Measurements from ENCODE around the gene HSPA12B.

Gene HSPA12B

DNA sequence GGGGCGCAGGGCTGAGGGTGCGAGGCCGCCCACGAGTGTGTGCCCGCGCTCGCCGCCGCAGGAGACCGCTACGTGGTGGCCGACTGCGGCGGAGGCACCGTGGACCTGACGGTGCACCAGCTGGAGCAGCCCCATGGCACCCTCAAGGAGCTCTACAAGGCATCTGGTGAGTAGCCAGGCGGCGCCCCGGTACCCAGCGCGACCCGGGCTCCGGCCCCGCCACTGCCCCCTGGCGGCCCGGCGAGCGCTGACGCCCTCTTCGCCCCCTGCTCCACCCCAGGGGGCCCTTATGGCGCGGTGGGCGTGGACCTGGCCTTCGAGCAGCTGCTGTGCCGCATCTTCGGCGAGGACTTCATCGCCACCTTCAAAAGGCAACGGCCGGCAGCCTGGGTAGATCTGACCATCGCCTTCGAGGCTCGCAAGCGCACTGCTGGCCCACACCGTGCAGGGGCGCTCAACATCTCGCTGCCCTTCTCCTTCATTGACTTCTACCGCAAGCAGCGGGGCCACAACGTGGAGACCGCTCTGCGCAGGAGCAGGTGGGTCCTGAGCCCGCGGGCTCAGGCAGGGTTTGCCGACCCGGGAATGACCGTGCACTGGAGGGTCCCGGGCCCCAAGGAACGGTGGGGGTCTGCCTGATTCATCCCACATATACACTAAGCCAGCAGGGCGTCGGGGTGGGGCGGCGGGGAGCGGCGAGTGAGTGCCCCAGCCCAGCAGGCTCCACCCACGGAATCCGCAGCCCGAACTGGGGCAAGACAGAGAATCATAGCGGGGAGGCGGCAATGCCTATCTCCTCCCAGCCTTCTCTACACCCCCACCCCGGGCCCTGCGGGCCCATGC lies 17.4 kb downstream of the HSPA12B start:
- DNase-seq (ENCODE audit: low spot score in 2 of 2) (no peak), ATAC-seq (replicated peaks; ENCODE audit: extremely low read depth, poor library complexity, severe bottlenecking) (no peak)
- Mint-ChIP-seq H3K27ac (ENCODE audit: low read depth) (no peak overlapping the region), H3K4me3 (no peak overlapping the region), H3K9me3 (no peaks in the 10 kb centered on the region), H3K27me3 (peaks cover 13% of the 10 kb centered on the region), H3K36me3 (ENCODE audit: insufficient read depth) (no peaks in the 10 kb centered on the region), H3K4me1 (peaks cover 12% of the 10 kb centered on the region)

DNA sequence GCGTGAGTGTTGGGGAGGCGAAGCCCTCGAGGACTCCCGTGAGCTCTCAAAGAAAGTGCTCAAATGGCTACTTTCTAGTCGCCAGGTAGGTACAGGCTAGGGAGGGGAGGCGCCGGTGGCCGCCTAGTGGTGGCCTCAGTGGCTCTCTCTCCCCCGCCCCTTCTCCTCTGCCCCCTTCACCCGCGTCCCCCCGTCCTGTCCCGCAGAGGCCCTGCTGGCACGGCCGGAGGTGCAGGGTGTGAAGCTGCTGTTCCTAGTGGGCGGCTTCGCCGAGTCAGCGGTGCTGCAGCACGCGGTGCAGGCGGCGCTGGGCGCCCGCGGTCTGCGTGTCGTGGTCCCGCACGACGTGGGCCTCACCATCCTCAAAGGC lies 18.8 kb downstream of the HSPA12B start:
- Mint-ChIP-seq H3K4me3 (no peak overlapping the region), H3K27me3 (peaks cover 13% of the 10 kb centered on the region), H3K27ac (ENCODE audit: low read depth) (no peak overlapping the region), H3K4me1 (peaks cover 9% of the 10 kb centered on the region), H3K36me3 (ENCODE audit: insufficient read depth) (no peaks in the 10 kb centered on the region), H3K9me3 (no peaks in the 10 kb centered on the region)
- DNase-seq (ENCODE audit: low spot score in 2 of 2) (no peak), ATAC-seq (replicated peaks; ENCODE audit: extremely low read depth, poor library complexity, severe bottlenecking) (no peak)

DNA sequence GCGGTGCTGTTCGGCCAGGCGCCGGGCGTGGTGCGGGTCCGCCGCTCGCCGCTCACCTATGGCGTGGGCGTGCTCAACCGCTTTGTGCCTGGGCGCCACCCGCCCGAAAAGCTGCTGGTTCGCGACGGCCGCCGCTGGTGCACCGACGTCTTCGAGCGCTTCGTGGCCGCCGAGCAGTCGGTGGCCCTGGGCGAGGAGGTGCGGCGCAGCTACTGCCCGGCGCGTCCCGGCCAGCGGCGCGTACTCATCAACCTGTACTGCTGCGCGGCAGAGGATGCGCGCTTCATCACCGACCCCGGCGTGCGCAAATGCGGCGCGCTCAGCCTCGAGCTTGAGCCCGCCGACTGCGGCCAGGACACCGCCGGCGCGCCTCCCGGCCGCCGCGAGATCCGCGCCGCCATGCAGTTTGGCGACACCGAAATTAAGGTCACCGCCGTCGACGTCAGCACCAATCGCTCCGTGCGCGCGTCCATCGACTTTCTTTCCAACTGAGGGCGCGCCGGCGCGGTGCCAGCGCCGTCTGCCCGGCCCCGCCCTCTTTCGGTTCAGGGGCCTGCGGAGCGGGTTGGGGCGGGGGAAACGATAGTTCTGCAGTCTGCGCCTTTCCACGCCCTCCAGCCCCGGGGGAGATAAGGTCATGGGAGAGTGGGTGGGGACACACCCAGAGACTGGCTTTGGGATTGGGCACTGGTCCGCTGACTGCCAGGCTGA lies 19.3 kb downstream of the HSPA12B start:
- no peak for ATAC-seq (replicated peaks; ENCODE audit: extremely low read depth, poor library complexity, severe bottlenecking)
- Mint-ChIP-seq H3K27ac (ENCODE audit: low read depth) (no peak overlapping the region), H3K27me3 (peaks cover 10% of the 10 kb centered on the region), H3K4me3 (peak overlapping the region; percentile 56), H3K9me3 (no peaks in the 10 kb centered on the region), H3K4me1 (peaks cover 9% of the 10 kb centered on the region), H3K36me3 (ENCODE audit: insufficient read depth) (no peaks in the 10 kb centered on the region)
- no peak for DNase-seq (ENCODE audit: low spot score in 2 of 2)

DNA sequence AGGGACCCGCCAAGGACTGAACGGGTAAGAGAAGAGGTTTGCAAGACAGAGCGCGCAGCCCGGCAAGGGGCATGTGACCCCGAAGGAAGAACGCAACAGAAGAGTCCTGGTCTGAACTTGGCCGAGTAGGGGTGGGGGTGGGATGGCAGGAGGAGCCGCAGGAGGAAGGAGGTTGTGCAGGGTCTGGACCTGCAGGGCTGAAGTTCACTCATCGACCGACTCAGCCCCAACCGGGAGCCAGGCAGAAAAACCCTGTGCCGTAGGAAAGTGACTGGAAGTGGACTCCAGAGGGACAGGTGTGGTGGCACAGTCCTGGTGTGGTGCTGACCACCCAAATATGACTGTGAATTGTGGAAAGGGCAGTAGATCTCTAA lies 19.9 kb downstream of the HSPA12B start:
- DNase-seq (ENCODE audit: low spot score in 2 of 2) (no peak), ATAC-seq (replicated peaks; ENCODE audit: extremely low read depth, poor library complexity, severe bottlenecking) (no peak)
- Mint-ChIP-seq H3K27me3 (peaks cover 5% of the 10 kb centered on the region), H3K27ac (ENCODE audit: low read depth) (no peak overlapping the region), H3K4me1 (peaks cover 9% of the 10 kb centered on the region), H3K4me3 (peak overlapping the region; percentile 56), H3K9me3 (no peaks in the 10 kb centered on the region), H3K36me3 (ENCODE audit: insufficient read depth) (no peaks in the 10 kb centered on the region)

DNA sequence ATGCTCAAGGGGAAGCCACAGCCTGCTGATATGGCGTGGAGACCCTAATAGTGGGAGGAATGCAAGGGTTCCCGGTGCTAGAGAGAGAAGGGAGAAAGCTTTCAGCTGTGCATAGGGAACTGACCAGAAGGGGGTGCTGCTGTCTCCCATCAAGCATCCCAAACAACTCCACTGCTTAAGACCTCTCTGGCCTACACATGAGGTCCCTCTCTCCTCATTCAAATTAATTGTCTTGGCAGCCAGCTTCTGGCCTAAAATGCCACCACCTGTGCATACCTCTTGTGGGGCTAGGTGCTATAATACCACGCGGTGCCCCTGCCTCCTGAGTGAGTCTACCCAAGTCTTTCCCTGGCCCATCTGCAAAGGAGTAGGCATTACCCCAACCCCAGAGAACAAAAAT lies 20.6 kb downstream of the HSPA12B start:
- H3K4me3 Mint-ChIP-seq = no peak overlapping the region
- H3K36me3 Mint-ChIP-seq (ENCODE audit: insufficient read depth) = no peaks in the 10 kb centered on the region
- H3K9me3 Mint-ChIP-seq = no peaks in the 10 kb centered on the region
- peak; percentile 50 to 51 for DNase-seq (ENCODE audit: low spot score in 2 of 2)
- no peak overlapping the region for H3K27ac Mint-ChIP-seq (ENCODE audit: low read depth)
- peaks cover 9% of the 10 kb centered on the region for H3K4me1 Mint-ChIP-seq
- H3K27me3 Mint-ChIP-seq = no peaks in the 10 kb centered on the region
- ATAC-seq (replicated peaks; ENCODE audit: extremely low read depth, poor library complexity, severe bottlenecking) = peak; percentile 55

DNA sequence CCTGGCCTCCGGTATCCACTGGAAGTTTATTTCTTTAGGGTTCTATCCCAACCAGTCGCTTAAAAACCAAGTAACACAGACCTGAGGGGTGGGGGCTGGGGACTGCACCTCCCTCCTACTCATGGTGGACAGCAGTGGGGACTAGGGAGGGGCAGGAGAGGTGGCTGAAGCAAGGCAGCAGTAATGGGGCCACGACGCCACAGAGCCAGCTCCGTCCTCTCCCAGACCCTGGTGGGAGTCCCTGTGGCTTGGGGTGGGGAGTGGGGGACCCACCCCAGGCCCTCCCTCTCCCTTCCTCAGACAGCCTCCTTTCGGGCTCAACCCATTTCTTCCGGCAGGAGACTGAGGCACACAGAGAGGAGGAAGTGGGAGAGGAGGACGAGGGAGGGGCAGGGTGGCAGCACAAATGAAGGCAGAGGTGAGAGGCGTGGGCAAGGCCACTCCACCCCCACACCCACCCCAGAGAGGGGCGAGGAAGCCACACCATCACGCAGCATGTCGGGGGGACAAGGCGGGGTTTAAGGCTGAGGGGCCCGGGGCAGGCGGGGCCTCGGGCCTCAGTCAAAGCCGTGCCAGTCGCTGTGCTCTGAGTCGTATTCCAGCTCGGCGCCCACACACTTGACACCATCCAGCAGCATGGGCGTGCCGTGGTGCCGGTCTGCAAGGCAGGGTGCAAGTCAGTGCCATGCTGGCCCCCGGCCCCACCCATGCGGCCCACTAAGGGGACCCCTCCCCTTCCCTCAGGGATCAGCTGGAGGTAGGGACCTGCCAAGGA lies 21.2 kb downstream of the HSPA12B start:
- H3K4me1 Mint-ChIP-seq = peaks cover 9% of the 10 kb centered on the region
- no peak for DNase-seq (ENCODE audit: low spot score in 2 of 2)
- H3K36me3 Mint-ChIP-seq (ENCODE audit: insufficient read depth) = no peaks in the 10 kb centered on the region
- no peak overlapping the region for H3K27ac Mint-ChIP-seq (ENCODE audit: low read depth)
- no peaks in the 10 kb centered on the region for H3K9me3 Mint-ChIP-seq
- ATAC-seq (replicated peaks; ENCODE audit: extremely low read depth, poor library complexity, severe bottlenecking) = no peak
- H3K4me3 Mint-ChIP-seq = no peak overlapping the region
- H3K27me3 Mint-ChIP-seq = no peaks in the 10 kb centered on the region

DNA sequence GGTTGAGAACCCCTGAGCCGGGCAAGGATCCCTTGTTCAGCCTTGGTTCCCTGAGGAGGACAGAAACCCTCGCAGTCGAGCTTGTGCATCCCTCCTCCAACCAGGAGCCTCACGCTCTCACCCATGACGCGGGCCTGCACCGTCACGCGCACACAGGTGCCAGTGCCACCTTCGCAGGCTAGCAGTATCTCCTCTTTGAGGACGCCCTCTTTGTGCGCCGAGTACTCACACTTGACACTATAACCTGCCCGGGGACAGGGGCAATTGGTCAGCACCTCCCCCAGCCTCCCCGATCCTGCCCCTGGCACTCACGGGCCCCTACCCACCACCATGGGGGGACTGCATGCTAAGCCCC lies 21.8 kb downstream of the HSPA12B start:
- no peak for ATAC-seq (replicated peaks; ENCODE audit: extremely low read depth, poor library complexity, severe bottlenecking)
- Mint-ChIP-seq H3K9me3 (no peaks in the 10 kb centered on the region), H3K4me1 (peaks cover 9% of the 10 kb centered on the region), H3K4me3 (no peak overlapping the region), H3K27me3 (no peaks in the 10 kb centered on the region), H3K36me3 (ENCODE audit: insufficient read depth) (no peaks in the 10 kb centered on the region), H3K27ac (ENCODE audit: low read depth) (no peak overlapping the region)
- DNase-seq (ENCODE audit: low spot score in 2 of 2) = no peak

DNA sequence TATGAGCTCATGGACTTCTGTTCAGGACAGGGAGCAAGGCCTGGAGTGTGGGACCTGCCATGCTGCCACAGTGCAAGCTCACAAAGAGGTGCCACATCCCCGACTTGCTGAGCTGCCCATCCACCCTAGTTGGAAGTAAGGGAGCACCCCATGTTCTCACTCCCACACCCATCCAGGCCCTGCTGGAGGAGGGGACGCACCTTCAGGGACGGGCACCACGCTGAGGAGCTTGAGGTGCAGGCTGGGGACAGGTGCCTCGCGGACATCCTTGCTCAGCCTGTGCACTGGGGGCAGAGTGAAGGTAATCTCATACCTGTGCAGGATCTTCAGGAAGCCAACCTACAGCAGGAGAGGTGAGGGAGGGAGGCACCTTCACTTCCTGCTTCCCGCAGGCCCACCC lies 22.8 kb downstream of the HSPA12B start:
- Mint-ChIP-seq H3K27me3 (no peaks in the 10 kb centered on the region), H3K36me3 (ENCODE audit: insufficient read depth) (no peaks in the 10 kb centered on the region), H3K4me1 (peaks cover 9% of the 10 kb centered on the region), H3K27ac (ENCODE audit: low read depth) (no peak overlapping the region), H3K9me3 (no peaks in the 10 kb centered on the region), H3K4me3 (no peak overlapping the region)
- ATAC-seq (replicated peaks; ENCODE audit: extremely low read depth, poor library complexity, severe bottlenecking) = no peak
- no peak for DNase-seq (ENCODE audit: low spot score in 2 of 2)

DNA sequence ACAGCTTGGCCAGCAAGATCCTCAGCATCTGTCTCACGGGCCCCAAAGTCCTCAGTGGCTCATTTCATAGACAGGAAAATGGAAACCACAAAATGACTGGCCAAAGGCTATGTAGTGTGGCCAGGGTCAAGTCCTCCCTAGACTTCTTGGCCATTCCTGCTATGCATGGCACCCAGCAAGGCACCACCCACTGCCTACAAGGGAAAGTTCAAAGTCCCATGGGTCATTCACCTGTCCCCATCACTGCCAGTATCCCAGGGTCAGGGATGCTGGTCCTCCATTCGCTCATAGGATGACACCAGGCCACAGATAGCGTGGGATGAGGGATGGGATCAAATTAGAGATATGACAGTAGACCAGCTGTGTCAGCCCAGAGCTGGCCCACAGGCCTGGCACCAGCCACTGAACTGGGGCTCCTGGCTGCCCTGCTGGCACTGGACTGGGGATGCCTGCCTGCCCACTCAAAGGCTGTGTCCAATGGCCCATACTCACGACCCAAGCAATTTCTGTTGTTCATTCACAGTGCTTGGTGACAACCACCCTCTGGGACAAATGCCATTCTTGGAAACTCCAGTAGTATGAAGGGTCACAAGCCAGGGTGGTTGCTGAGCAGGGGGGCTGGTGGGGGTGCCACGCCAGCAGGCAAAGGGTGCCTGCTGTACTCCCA lies 23.5 kb downstream of the HSPA12B start:
- peaks cover 9% of the 10 kb centered on the region for H3K4me1 Mint-ChIP-seq
- H3K27me3 Mint-ChIP-seq = no peaks in the 10 kb centered on the region
- no peaks in the 10 kb centered on the region for H3K9me3 Mint-ChIP-seq
- H3K27ac Mint-ChIP-seq (ENCODE audit: low read depth) = no peak overlapping the region
- H3K36me3 Mint-ChIP-seq (ENCODE audit: insufficient read depth) = no peaks in the 10 kb centered on the region
- no peak for ATAC-seq (replicated peaks; ENCODE audit: extremely low read depth, poor library complexity, severe bottlenecking)
- DNase-seq (ENCODE audit: low spot score in 2 of 2) = no peak
- H3K4me3 Mint-ChIP-seq = no peak overlapping the region

DNA sequence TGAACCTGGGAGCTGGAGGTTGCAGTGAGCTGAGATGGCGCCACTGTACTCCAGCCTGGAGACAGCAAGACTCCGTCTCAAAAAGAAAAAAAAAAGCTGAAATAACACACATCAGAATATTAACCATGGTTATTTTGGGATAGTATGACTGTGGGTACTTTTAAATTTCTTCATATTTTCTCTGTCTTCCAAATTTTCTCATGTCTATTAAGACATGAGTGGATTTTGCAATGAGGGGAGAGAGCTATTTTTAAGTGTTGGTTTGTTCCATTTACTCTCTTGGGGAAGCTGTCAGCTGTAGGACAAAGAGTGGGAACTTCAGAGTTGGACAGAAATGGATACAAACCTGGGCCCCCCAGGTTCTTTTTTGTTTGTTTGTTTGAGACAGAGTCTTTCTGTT lies 24.8 kb downstream of the HSPA12B start:
- H3K36me3 Mint-ChIP-seq (ENCODE audit: insufficient read depth) = peaks cover 2% of the 10 kb centered on the region

DNA sequence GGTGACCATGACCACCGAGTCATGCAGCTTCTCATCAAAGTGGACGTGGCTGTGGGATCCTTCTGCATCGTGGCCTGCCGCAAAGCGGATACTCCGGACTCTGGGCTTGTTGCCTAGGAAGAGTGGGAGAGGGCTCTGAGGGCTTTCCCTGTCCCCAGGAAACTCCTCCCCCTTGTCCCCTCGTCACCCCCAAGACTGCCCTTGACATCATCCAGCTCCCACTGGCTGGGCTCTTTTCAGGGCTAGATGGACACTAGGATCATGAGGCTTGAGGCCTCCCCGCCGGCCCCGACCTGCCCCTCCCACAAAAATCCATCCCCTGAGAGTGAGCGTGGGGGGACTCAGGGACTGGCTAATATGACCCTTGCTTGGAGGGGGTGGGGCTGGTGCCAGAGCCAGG lies 26.1 kb downstream of the HSPA12B start:
- no peak overlapping the region for H3K4me3 Mint-ChIP-seq
- H3K27ac Mint-ChIP-seq (ENCODE audit: low read depth) = no peak overlapping the region
- H3K4me1 Mint-ChIP-seq = no peaks in the 10 kb centered on the region
- no peaks in the 10 kb centered on the region for H3K27me3 Mint-ChIP-seq
- peaks cover 4% of the 10 kb centered on the region for H3K36me3 Mint-ChIP-seq (ENCODE audit: insufficient read depth)
- no peak for ATAC-seq (replicated peaks; ENCODE audit: extremely low read depth, poor library complexity, severe bottlenecking)
- no peak for DNase-seq (ENCODE audit: low spot score in 2 of 2)
- no peaks in the 10 kb centered on the region for H3K9me3 Mint-ChIP-seq

More for the DNA sequence above, 24.8 kb downstream of the HSPA12B start:
- H3K9me3 Mint-ChIP-seq = no peaks in the 10 kb centered on the region
- no peak overlapping the region for H3K4me3 Mint-ChIP-seq
- ATAC-seq (replicated peaks; ENCODE audit: extremely low read depth, poor library complexity, severe bottlenecking) (no peak), DNase-seq (ENCODE audit: low spot score in 2 of 2) (no peak)
- peaks cover 5% of the 10 kb centered on the region for H3K4me1 Mint-ChIP-seq
- H3K27me3 Mint-ChIP-seq = no peaks in the 10 kb centered on the region
- no peak overlapping the region for H3K27ac Mint-ChIP-seq (ENCODE audit: low read depth)

DNA sequence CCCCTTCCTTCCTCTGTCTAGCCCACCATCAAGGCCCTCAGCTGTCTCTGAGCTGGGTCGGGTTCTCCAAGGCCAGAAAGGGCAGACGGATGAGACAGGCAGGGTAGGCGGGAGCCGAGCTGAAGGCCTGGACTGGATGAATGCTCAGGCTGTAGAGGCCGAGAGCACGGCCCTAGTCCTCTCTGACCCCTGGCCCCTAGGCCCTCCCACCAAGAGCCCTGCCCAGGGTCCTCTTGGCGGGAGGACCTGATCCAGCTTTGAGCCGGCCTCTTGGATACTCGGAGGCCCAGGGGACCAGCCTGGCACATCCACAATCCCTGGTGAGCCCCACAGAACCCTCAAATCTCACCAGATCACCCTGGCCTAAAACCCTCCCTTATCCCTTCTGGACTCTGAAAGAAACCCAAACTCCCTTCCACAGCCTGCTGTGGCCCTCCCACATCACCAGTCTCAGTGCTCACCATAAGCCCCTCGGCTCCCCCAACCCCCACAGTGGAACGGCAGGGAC lies 26.9 kb downstream of the HSPA12B start:
- Mint-ChIP-seq H3K36me3 (ENCODE audit: insufficient read depth) (peaks cover 4% of the 10 kb centered on the region), H3K27ac (ENCODE audit: low read depth) (no peak overlapping the region), H3K4me3 (no peak overlapping the region), H3K9me3 (no peaks in the 10 kb centered on the region), H3K4me1 (no peaks in the 10 kb centered on the region), H3K27me3 (no peaks in the 10 kb centered on the region)
- DNase-seq (ENCODE audit: low spot score in 2 of 2) (no peak), ATAC-seq (replicated peaks; ENCODE audit: extremely low read depth, poor library complexity, severe bottlenecking) (no peak)

All from central memory CD8-positive, alpha-beta T cell (primary cell).